Measurements from ENCODE around the gene MMP27. TPM values are rescaled to one million over a fixed set of nuclear protein-coding genes. Genes with fewer than 3 reads are reported as not detected.

The MMP27 gene
- polyA plus RNA-seq, 6 donors from 2014 or later, result not detected

GRCh38 chr11:102643941-102644340 lies 61.6 kb downstream of the MMP27 start:
- Mint-ChIP-seq H3K27me3 (peaks cover 8 to 27% (median 10%) of the 10 kb centered on the region in 3 donors), H3K4me1 (no peaks in the 10 kb centered on the region), H3K4me3 (no peak overlapping the region), H3K9me3 (no peaks in the 10 kb centered on the region), H3K36me3 (no peaks in the 10 kb centered on the region), H3K27ac (no peak overlapping the region)
- ATAC-seq (ENCODE audit: low read depth in 2 of 2) (no peak), DNase-seq (no peak)

Other genes with a start within 250 kb of the MMP27 start
- gene MMP7, start 175.0 kb downstream of the MMP27 start, polyA plus RNA-seq (ENCODE audit: low read depth in 6 of 6), result under 1 TPM in 2 of 6 donors, not detected in 4; 0.32 to 0.36 TPM
- gene MMP20, start 80.4 kb downstream of the MMP27 start, polyA plus RNA-seq (ENCODE audit: low read depth in 6 of 6), result not detected
- gene MMP8, start 19.2 kb upstream of the MMP27 start, polyA plus RNA-seq (ENCODE audit: low read depth in 6 of 6), result under 1 TPM in 1 of 6 donors, not detected in 5; 0.37 TPM
- not detected for gene MMP10, start 74.9 kb upstream of the MMP27 start, polyA plus RNA-seq (ENCODE audit: low read depth in 6 of 6)
- gene MMP1, start 92.4 kb upstream of the MMP27 start, polyA plus RNA-seq (ENCODE audit: low read depth in 6 of 6), result not detected
- gene MMP3, start 137.8 kb upstream of the MMP27 start, polyA plus RNA-seq (ENCODE audit: low read depth in 6 of 6), result not detected
- gene MMP12, start 169.2 kb upstream of the MMP27 start, polyA plus RNA-seq (ENCODE audit: low read depth in 6 of 6), result not detected
- gene MMP13, start 250.0 kb upstream of the MMP27 start, polyA plus RNA-seq (ENCODE audit: low read depth in 6 of 6), result not detected